ENCODE data around the gene NAP1L4. TPM values are rescaled to one million over a fixed set of nuclear protein-coding genes. Genes with fewer than 3 reads are reported as not detected.

Gene NAP1L4
- total RNA-seq, 4 donors from 2014 or later = 90.0 to 148 (median 125) TPM

DNA sequence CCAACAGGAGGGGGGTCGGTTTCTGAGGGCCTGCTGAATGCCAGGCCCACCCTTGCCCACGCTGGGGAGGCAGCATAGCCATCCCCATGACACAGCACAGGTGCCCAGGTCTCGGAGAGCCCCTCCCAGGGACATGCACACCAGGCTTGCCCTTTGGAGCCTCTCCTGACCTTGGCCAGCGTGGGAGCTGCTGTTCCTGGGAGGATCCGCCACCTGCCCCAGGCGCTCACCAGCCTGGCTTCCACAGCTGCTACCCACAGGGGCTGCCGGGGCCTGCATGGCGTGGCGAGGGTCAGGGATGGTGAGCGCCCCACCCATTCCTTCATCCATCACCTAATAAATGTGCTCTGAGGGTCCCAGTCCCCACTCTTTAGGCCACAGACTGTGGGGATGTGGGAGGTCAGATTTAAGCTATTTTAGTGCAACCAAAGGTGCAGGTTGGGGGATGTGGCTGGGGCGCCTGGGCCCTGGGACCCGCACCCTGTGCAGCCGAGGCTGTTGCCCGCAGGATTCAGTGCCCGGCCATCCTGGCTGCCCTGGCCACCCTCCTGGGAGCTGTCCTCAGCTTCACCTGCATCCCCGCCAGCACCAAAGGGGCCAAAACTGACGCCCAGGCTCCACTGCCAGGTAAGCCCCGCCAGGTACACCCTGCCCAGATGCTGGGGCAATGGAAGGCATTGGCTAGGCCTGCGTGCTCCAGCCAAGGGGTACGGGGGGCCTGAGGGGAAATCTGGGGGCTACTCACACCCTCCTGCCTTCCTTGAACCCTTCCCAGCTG, 75.8 kb downstream of the NAP1L4 start:
- Histone ChIP-seq H3K36me3 (no peaks in the 10 kb centered on the region), H3K27ac (replicated peaks in 1 of 4) (no peak overlapping the region), H3K4me3 (no peak overlapping the region), H3K9me3 (no peaks in the 10 kb centered on the region), H3K27me3 (no peaks in the 10 kb centered on the region), H3K4me1 (peaks cover 0 to 5% (median 0%) of the 10 kb centered on the region in 4 donors)
- no peak for TF ChIP-seq POLR2A (IDR thresholded peaks at IDR 0.05; ENCODE audit: low read depth)
- TF ChIP-seq, protein P1, sequence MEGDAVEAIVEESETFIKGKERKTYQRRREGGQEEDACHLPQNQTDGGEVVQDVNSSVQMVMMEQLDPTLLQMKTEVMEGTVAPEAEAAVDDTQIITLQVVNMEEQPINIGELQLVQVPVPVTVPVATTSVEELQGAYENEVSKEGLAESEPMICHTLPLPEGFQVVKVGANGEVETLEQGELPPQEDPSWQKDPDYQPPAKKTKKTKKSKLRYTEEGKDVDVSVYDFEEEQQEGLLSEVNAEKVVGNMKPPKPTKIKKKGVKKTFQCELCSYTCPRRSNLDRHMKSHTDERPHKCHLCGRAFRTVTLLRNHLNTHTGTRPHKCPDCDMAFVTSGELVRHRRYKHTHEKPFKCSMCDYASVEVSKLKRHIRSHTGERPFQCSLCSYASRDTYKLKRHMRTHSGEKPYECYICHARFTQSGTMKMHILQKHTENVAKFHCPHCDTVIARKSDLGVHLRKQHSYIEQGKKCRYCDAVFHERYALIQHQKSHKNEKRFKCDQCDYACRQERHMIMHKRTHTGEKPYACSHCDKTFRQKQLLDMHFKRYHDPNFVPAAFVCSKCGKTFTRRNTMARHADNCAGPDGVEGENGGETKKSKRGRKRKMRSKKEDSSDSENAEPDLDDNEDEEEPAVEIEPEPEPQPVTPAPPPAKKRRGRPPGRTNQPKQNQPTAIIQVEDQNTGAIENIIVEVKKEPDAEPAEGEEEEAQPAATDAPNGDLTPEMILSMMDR (IDR thresholded peaks at IDR 0.05) = no peak
- 85% methylated on average over 11 of the region's 20 CpGs for WGBS
- intact Hi-C loops (cut with DNase I) = no loop called here
- no peak for DNase-seq (ENCODE audit: extremely low spot score)

DNA sequence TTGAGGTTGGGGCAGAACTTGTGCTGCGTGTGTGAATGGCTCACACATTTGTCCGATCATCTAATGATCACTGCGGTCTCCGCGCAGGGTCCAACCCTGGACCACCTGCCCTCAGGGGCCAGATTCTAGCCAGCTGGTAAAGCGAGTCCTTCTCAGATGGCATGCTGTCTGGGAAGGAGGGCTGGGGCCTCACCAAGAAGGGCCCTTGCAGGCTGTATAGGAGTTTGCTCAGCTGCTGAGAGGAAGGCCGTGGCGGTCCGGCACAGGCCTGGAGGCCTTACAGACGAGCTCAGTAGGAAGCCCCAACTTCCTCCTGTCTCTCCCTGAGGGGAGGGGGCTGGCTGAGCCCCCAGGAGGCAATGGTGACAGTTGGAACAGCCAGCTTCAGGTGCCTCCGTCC, 76.7 kb downstream of the NAP1L4 start:
- H3K27me3 ChIP-seq = no peaks in the 10 kb centered on the region
- no peaks in the 10 kb centered on the region for H3K36me3 ChIP-seq
- H3K4me1 ChIP-seq = peaks cover 0 to 5% (median 0%) of the 10 kb centered on the region in 4 donors
- intact Hi-C loops (cut with DNase I) = no loop called here
- H3K4me3 ChIP-seq = no peak overlapping the region
- 100% methylated on average over 1 of the region's 11 CpGs for WGBS
- H3K9me3 ChIP-seq = no peaks in the 10 kb centered on the region
- DNase-seq (ENCODE audit: extremely low spot score) = no peak
- no peak overlapping the region for H3K27ac ChIP-seq (replicated peaks in 1 of 4)
- TF ChIP-seq POLR2A (IDR thresholded peaks at IDR 0.05; ENCODE audit: low read depth) = no peak
- TF ChIP-seq EP300 (IDR thresholded peaks at IDR 0.05) = no peak
- TF ChIP-seq, protein P1 (IDR thresholded peaks at IDR 0.05) = no peak
- no peak for TF ChIP-seq POLR2AphosphoS5 (IDR thresholded peaks at IDR 0.05)

DNA sequence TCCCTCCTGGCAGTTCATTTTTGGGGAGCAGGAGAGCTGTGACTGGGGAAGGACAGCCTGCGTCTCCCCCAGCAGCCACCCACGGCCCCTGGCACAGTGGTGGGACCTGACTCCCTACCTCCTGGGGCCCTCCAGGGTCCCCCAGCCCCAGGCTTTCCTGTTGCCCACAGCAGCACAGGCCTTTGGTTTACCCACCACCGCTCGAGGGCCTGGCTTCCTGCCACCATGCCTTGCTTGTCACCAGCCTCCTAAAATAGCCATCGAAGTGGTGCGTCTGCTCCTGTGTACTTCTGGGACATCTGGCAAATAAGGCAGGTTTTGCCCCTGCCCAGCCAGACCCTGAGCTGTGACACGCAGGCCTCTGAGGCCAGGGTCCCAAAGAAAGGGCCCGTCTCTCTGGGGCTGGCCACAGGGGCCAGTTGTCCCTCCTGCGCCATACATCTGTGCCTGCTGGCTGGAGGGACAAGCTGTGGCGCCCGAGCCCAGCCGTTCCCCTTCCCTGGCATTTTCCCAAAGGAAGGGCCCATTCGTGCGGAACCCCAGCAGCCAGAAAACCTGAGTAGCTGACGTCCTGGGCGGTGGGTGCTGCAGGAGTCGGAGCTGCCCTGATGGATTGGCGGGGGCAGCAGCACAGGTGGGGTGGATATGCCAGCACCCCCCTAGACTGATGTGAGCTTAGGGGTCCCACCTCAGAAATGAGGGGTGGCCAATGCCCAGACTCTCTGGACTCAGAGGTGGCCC, 77.5 kb downstream of the NAP1L4 start:
- Histone ChIP-seq H3K27ac (replicated peaks in 1 of 4) (no peak overlapping the region), H3K9me3 (no peaks in the 10 kb centered on the region), H3K4me3 (no peak overlapping the region), H3K27me3 (peaks cover 0 to 2% (median 0%) of the 10 kb centered on the region in 4 donors), H3K4me1 (peaks cover under 1 to 5% (median 2%) of the 10 kb centered on the region in 4 donors), H3K36me3 (no peaks in the 10 kb centered on the region)
- WGBS = 75% methylated on average over 12 of the region's 18 CpGs
- DNase-seq (ENCODE audit: extremely low spot score) = no peak
- TF ChIP-seq POLR2A (IDR thresholded peaks at IDR 0.05; ENCODE audit: low read depth) = no peak
- no peak for TF ChIP-seq EP300 (IDR thresholded peaks at IDR 0.05)
- TF ChIP-seq, protein P1 (IDR thresholded peaks at IDR 0.05) = no peak
- no peak for TF ChIP-seq POLR2AphosphoS5 (IDR thresholded peaks at IDR 0.05)
- intact Hi-C loops (cut with DNase I) = no loop called here

DNA sequence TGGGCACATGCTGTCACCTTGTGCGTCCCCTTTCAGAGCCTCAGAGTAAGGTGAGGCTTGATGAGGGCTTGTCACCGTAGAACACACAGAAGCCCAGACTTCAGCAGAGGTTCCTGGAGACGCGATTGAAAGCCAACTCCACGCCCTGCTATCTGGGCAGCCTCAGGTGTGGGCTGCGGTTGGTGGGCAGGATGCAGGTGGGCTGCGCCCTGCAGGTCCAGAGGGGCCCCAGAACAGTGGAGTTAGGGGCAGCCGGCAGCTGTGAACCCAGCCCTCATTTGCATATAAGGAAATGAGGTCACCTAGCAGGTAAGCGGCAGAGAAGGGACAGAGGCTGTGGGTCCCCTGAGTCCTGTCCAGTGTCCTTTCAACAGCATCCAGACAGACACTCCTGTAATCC, 78.4 kb downstream of the NAP1L4 start:
- Histone ChIP-seq H3K27ac (replicated peaks in 1 of 4) (no peak overlapping the region), H3K4me1 (peaks cover 9 to 11% (median 11%) of the 10 kb centered on the region in 4 donors), H3K9me3 (no peaks in the 10 kb centered on the region), H3K27me3 (peaks cover 0 to 11% (median 5%) of the 10 kb centered on the region in 4 donors), H3K36me3 (no peaks in the 10 kb centered on the region), H3K4me3 (no peak overlapping the region)
- no peak for DNase-seq (ENCODE audit: extremely low spot score)
- WGBS = 78% methylated on average over 4 of the region's 9 CpGs
- intact Hi-C loops (cut with DNase I) = no loop called here
- TF ChIP-seq POLR2AphosphoS5 (IDR thresholded peaks at IDR 0.05) = no peak
- no peak for TF ChIP-seq EP300 (IDR thresholded peaks at IDR 0.05)
- TF ChIP-seq POLR2A (IDR thresholded peaks at IDR 0.05; ENCODE audit: low read depth) = no peak
- TF ChIP-seq, protein P1 (IDR thresholded peaks at IDR 0.05) = no peak
